HTR-8/SVneo (cell line): ENCODE measurements around the gene KIAA0586.
"Not testable (repeated sequence)": the region's sequence is repeated elsewhere in the genome, so short reads cannot be mapped to it uniquely, and the experiment has no call there.

Source experiments
- DNase-seq: peaks from one replicate; pipeline ENCODE4 v3.0.0; 2011; ENCODE audit warnings: low spot score, mixed read lengths; ENCODE audit not compliant: insufficient read length
- FAIRE-seq: peaks from 2 replicates; lab custom pipeline; 2011; peaks lifted over from hg19 to GRCh38; lab: Jason Lieb, UNC

KIAA0586 gene

GRCh38 chr14:58427281-58428117, at the start of gene KIAA0586, which contains the start of gene TIMM9:
TSS of gene KIAA0586 (plus strand) at chr14:58427719. CDS start at chr14:58428265, 546 bp downstream.
TSS of gene TIMM9 (minus strand) at chr14:58427531. CDS start at chr14:58411945, 15,586 bp downstream.
- FAIRE-seq (peak; percentile 98), DNase-seq (peak; percentile 100)

GRCh38 chr14:58390830-58391229, 36.7 kb upstream of the KIAA0586 start:
- no peak for FAIRE-seq
- no peak for DNase-seq

DNA sequence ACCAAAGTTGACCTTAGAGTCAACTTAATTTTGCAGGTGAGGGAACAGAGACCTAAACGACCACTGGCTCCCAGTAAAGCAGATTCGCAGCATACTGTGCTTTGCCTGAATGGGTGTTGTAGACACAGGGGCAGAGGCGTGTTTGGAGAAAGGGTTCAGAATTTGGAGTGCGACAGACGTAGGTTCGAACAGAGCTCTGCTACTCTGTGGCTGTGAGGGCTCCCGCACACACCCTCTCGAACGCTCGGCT, 32.0 kb upstream of the KIAA0586 start:
- DNase-seq (peak; percentile 53), FAIRE-seq (no peak)

DNA sequence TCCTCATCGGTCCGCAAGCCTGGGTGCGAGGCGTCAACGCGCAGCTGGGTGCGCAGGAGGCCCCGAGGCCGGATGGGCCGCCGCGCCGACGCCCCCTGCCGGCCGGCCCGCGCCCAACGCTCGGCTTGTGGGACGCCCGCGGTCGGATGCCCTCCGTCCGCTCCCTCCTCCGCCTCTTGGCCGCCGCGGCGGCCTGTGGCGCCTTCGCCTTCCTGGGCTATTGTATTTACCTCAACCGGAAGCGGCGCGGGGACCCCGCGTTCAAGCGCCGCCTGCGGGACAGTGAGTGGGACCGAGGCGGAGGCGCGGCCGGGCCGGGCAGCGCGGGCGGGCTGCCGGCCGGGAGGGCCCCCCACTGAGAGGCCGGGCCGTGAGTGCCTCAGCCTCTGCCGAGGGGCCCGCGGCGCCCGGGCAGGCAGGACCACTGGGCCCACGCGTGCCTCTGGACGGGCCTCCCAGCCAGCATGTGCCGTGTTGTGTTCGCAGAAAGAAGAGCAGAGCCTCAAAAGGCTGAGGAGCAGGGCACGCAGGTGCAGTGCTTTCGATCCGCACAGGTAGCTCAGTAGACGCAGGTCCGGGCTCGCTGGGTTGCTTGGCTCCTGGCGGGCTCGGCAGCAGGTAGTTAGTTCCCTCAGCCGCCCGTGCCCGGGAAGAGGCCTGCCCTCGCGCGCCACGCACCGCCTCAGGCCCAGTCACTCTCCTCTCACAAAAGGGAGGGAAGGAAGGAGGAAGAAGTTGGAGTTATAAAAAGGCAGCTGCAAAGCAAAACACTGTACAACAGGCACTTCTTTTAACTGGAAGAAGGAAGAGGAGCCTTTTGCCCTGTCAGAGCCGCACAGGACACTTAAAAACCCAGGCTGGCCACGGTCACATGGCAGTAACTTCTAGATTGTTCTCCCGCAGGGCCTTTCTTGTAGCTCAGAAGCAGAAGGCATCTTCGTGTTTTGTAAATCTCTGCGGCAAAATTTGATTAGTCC, 31.4 kb upstream of the KIAA0586 start, which contains the start of gene TOMM20L:
Gene TOMM20L, plus strand, starts transcription at position 119 of the 977 bp plus-strand sequence. Its CDS starts 28 bp downstream, at position 147.
- DNase-seq (peak; percentile 93), FAIRE-seq (peak; percentile 98)

- peak; percentile 75 for FAIRE-seq
- DNase-seq: no peak
Measured at GRCh38 chr14:58397156-58397555, 30.4 kb upstream of the KIAA0586 start.

DNA sequence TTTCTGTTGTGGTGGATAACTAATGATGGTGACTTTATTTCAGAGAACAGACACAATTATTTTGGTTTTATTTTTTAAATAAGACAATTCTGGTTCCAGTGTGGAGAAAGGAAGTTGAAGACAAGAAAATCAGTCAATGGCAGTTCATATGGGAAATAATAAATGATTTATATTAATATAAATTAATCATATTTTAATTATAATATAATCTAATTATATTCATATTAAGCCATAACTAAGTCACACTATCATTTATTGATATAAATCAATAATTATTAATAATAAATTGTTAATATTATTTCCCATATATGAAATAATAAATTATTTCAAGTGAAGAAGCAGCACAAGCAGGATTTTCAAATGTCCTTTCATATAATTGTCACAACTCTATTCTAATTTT, 29.0 kb upstream of the KIAA0586 start:
- FAIRE-seq (no peak), DNase-seq (no peak)

- FAIRE-seq: no peak
- no peak for DNase-seq
Measured at GRCh38 chr14:58398895-58399294, 28.6 kb upstream of the KIAA0586 start.

DNA sequence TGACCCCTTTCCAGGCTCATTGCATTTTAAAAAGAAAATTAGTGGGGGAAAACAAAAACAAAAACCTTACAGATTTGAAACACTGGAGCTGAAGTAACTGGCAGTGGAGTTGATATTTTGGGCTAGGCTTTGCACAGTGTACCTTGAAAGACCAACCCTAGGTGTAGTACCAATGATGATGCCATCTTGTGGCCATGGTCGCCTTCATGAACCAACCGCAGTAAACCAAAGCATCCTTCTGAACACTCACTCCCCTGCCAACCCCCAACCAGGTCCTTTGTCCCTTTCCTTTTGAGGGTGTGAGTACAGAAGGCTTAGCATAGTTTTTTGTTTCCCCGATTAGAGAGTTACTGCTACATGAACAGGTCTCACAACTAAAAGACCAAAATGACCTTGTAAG, 25.9 kb upstream of the KIAA0586 start:
- peak; percentile 90 for FAIRE-seq
- no peak for DNase-seq

- FAIRE-seq (peak; percentile 55), DNase-seq (no peak)
Measured at GRCh38 chr14:58408681-58409215, 18.8 kb upstream of the KIAA0586 start.

DNA sequence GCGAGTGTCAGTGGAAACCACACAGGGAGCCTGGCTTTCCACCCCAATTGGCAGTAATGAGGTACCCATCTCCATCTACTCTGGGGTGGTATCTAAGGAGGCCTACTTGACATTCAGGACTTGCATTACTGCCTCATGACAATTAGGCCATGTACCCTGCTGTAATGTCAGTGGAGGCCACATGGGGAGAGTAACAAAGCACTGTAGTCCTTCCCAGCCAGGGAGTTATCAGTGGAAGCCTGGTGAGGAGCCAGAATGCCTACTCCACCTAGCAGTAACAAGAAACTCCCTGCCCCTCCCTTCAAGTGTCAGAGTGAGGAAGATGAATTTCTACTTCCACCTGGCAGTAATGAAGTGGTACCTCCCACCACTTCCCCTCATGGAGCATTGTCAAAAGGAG, 12.7 kb upstream of the KIAA0586 start:
- DNase-seq (no peak), FAIRE-seq (peak; percentile 91)

DNA sequence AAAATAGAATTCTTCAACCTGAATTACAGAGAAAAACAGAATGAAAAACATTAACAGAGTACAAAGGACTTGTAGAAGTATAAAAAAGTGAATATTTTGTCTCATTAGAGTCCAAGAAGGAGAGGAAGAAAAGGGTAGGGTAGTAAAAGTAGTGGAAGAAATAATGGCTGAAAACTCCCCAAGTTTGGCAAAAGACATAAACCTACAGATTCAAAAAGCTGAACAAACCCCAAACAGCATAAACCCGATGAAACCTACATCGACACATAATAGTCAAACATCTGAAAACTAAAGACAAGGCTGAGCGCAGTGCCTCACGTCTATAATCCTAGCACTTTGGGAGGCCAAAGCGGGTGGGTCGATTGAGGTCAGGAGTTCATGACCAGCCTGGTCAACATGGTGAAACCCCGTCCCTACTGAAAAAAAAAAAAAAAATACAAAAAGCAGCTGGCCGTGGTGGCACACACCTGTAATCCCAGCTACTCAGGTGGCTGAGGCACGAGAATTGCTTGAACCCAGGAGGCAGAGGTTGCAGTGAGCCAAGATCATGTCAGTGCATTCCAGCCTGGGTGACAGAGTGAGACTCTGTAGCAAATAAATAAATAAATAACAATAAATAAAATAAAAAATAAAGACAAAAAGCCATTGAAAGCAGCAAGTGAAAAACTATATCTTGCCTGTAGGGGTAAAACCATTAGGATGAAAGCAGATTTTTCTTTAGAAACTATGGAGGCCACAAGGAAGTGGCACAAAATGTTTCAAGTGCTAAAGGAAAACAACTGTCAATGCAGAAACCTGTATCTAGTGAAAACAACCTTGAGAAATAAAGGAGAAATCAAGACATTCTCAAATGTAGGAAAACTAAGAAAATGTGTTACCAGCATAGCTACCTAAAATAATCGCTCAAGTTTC, 11.6 kb upstream of the KIAA0586 start:
- FAIRE-seq: no peak

GRCh38 chr14:58416934-58417333, 10.6 kb upstream of the KIAA0586 start:
- FAIRE-seq, DNase-seq: not testable (repeated sequence)

More for the DNA sequence above, 11.6 kb upstream of the KIAA0586 start:
- no peak for DNase-seq

DNA sequence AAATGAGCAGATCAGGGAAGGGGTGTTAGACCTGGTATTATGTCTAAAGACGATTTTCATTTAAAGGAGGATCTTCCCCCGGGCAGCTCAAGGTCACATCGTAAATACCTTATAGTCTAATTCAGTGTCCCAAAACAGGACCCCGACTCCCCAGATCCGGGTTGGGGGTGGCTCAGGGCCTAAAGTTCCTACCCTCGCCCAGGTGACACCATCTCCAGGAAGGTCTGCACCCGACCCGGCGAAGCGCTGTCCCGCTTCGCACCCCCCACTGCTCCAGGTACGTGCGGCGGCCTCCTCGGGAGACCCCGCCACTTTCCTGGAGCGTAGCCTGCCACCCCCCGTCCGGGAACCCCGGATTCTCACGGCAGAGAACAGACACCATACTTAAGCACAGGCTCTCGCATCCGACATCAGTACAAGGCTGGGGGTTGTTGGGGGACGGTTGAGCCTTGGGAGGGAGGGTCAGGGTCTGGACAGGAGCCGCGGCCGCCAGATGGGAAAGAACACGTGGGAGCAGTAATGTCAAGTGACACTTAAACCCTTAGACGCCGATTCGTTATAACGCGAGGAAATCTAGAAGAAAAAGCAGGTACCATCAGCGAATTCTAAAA, 744 bp upstream of the KIAA0586 start:
- DNase-seq (peak; percentile 86), FAIRE-seq (no peak)

DNA sequence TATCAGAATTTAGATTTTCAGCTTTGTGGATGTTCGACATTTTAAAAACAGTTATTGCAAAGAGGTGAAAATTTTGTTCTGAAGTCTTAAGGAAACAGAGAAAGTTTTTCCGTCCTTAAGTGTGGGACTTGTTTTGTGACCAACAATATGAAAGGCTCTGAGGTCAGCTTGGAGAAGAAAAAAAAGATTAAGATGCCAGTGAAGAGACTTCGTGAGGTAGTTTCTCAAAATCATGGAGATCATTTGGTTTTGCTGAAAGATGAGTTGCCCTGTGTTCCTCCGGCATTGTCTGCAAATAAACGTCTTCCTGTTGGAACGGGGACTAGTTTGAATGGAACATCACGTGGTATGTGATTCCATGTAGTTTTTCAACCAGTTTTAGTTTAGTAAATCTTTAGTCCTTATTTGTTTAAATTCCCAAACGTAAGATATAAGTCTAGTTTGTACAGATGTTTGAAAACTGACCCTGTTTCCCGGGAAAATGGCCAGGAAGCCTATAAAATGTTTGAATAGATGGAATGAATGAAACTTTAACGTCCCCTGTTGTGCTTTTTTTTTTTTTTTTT, 682 bp downstream of the KIAA0586 start:
- peak; percentile 69 for DNase-seq
- no peak for FAIRE-seq

GRCh38 chr14:58430156-58430555, 2.6 kb downstream of the KIAA0586 start:
- FAIRE-seq (peak; percentile 97), DNase-seq (no peak)

DNA sequence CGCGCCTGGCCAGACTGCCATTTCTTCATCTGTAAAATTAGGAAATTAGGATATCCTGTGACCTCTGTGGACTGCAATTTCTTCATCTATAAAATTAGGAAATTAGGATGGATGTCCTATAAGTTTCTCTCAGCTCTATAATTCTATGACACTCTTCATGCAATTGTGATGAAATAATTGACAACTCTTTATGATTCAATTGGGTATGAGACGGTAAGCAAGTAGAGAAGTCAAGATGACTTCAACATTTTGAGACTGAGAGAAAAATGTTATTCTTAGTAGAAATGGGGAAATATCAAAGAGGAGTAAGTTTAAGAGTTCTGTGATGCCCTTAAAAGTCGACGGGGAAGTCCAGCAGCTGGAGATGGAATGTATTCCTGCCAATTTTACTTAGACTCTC, 12.0 kb downstream of the KIAA0586 start:
- FAIRE-seq (no peak), DNase-seq (no peak)

DNA sequence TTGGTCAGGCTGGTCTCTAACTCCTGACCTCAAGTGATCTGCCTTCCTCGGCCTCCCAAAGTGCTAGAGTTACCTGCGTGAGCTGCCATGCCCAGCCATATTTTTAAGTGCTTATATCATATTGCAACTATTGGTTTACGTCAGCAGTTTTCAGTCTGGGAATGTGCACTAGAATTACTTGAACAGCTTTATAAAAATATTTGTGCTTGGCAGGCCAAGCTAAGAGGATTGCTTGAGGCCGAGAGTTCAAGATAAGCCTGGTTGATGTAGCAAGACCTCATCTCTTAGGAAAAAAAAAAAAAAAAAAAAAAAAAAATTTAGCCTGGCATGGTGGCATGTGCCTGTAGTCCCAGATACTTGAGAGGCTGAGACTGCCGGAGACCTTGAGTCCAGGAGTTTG, 17.1 kb downstream of the KIAA0586 start:
- FAIRE-seq (no peak), DNase-seq (no peak)

GRCh38 chr14:58455593-58456265, 28.2 kb downstream of the KIAA0586 start:
- peak; percentile 99 for FAIRE-seq
- DNase-seq: peak; percentile 80
